ENCODE measurements around the gene LRRC7.
"Not testable (repeated sequence)": the region's sequence is repeated elsewhere in the genome, so short reads cannot be mapped to it uniquely, and the experiment has no call there.

LRRC7 gene

DNA sequence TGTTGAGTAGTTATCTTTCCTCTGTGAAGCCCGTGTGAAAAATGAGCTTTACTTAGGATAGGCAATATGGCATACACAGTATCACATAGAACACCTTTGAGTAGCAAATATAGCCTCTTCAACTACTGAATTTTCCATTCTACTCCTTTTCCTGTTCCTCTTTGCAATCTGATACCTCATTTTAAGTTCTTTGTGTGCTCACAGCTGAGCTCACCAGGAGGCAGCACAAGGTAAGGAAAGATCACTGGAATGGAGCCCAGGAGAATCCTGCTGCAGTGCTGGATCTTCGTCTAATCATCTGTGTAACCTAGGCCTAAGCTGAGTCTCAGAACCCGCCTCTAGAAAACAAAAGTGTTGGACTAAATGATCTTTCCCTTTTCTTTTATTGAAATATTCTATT, 466.7 kb downstream of the LRRC7 start:
- Histone ChIP-seq H3K4me3 (no peak overlapping the region), H3K27ac (no peak overlapping the region)
- TF ChIP-seq, protein P1, sequence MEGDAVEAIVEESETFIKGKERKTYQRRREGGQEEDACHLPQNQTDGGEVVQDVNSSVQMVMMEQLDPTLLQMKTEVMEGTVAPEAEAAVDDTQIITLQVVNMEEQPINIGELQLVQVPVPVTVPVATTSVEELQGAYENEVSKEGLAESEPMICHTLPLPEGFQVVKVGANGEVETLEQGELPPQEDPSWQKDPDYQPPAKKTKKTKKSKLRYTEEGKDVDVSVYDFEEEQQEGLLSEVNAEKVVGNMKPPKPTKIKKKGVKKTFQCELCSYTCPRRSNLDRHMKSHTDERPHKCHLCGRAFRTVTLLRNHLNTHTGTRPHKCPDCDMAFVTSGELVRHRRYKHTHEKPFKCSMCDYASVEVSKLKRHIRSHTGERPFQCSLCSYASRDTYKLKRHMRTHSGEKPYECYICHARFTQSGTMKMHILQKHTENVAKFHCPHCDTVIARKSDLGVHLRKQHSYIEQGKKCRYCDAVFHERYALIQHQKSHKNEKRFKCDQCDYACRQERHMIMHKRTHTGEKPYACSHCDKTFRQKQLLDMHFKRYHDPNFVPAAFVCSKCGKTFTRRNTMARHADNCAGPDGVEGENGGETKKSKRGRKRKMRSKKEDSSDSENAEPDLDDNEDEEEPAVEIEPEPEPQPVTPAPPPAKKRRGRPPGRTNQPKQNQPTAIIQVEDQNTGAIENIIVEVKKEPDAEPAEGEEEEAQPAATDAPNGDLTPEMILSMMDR (IDR thresholded peaks at IDR 0.05) = no peak
- no peak for DNase-seq (ENCODE audit: low spot score)

DNA sequence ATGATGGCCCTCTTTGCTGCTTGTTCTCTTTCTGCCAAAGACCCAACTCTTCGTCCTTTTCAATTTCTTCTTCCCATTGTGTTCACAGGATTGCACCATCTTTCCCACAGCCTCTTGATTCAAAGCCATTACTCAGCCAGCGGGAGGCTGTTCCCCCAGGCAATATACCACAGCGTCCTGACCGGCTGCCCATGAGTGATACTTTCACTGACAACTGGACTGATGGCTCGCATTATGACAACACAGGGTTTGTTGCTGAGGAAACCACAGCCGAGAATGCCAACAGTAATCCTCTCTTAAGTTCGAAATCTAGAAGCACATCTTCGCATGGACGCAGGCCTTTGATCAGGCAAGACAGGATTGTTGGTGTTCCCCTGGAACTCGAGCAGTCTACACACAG, 470.3 kb downstream of the LRRC7 start:
- no peak overlapping the region for H3K27ac ChIP-seq
- DNase-seq (ENCODE audit: low spot score) = no peak
- H3K4me3 ChIP-seq = no peak overlapping the region
- TF ChIP-seq, protein P1 (IDR thresholded peaks at IDR 0.05) = no peak

DNA sequence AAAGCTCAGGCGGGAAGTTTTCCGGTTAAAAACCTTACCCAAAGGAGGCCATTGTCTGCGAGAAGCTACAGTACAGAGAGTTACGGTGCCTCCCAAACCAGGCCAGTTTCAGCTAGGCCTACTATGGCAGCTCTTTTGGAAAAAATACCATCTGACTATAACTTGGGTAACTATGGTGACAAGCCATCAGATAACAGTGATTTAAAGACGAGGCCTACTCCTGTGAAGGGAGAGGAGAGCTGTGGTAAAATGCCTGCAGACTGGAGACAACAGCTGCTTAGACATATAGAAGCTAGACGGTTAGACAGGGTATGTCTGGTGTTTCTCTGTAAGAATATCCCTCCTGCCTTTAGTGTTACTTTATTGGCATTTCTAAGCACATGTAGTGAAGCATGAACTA, 471.8 kb downstream of the LRRC7 start:
- DNase-seq (ENCODE audit: low spot score) = no peak
- Histone ChIP-seq H3K4me3 (no peak overlapping the region), H3K27ac (no peak overlapping the region)
- TF ChIP-seq, protein P1 (IDR thresholded peaks at IDR 0.05) = no peak

DNA sequence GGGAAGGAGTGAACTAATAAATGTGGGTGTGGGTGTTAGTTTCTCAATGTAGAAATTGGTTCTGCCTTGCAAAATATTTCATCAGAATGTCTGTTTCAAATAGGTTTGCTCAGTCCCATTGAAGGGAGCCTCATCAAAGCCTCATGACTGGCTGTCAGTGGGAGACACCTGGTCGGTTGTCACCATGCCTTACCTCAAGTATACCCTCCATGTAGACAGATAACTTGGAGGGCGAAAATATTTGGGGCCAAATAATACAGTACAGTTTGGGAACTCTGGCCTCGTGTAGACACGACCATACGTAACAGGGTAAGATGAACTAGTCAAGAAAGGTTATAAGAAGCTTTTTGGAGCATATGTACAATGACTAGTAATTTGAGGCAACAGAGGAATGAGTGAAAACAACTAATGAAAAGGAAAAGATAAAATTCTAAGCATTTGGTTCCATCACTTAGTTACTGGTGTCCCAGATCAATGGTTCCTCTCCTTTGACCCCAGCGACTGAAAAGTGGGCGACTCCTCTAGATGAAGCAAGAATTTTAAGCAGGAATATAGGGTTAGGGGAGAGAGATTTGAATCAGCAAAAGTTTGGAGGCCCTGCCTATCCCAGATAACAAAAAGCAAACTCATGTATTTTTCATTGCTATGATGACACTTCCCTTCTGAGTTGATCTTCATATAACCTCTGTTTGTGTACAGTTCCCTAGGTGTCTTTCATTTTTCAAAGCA, 473.8 kb downstream of the LRRC7 start:
- Histone ChIP-seq H3K27ac (no peak overlapping the region), H3K4me3 (no peak overlapping the region)
- DNase-seq (ENCODE audit: low spot score) = no peak
- TF ChIP-seq, protein P1 (IDR thresholded peaks at IDR 0.05) = no peak

DNA sequence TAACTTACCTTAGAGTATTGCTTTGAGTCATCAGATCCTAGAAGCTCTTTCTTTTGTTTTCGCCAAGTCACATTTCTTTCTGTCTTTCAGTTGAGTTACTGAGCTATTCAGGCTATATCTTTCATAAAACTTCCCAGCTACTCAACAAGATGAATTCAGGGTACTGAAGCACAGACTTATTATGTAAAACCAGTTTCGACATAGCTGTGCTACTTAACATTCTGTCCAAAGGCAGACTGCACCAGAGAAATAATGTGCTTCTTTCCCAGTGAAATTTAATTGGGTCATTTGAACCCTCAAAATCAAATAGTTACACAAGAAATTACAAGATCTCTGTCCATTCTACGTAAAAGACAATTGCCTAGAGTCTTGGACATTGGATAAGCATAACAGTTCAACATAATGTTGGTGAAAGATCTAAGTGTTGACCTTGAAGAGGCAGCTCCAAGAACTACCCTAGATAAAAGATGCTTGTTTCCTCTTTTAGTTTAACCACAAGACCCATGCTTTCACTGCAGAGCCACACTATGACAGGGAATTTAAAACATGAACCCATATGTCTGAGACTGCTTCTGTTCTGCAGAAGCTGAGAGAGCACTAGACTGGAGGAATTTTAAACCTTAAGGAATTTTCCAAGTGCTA, 474.5 kb downstream of the LRRC7 start:
- no peak overlapping the region for H3K4me3 ChIP-seq
- no peak for DNase-seq (ENCODE audit: low spot score)
- H3K27ac ChIP-seq = no peak overlapping the region
- TF ChIP-seq, protein P1 (IDR thresholded peaks at IDR 0.05) = no peak

DNA sequence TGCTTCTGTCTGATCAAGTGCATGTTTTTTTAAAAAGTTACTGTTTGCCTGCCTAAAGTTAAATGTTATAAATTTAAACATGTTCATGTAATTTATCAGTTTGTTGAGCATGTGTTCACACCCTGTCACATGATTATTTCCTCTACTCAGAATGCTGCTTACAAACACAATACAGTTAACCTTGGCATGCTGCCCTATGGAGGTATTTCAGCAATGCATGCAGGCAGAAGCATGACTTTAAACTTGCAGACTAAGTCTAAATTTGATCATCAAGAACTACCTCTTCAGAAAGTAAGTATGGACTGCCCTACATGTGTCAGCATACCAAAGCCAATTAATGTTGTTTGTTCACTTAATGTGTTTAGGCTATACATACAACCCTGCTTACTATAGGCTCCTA, 476.1 kb downstream of the LRRC7 start:
- DNase-seq (ENCODE audit: low spot score) = no peak
- TF ChIP-seq, protein P1 (IDR thresholded peaks at IDR 0.05) = no peak
- Histone ChIP-seq H3K27ac (no peak overlapping the region), H3K4me3 (no peak overlapping the region)

DNA sequence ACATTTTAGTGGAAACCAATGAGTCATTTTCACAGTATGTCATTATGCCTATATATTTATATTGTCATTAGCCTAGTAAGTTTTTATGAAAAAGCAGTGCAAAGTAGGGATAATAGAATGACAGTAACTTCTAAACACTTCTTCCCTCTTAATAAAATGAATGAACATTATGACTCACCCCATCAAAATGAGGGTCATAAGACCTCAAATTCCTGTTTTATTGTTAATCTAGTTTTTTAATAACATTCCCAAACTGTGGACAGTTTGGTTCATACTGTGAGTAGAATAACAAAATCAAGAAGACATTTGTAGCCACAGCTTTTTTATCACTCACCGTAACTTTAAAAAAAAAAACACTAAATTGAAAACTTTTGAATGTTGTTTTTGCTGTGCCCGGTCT, 477.1 kb downstream of the LRRC7 start:
- H3K4me3 ChIP-seq = no peak overlapping the region
- TF ChIP-seq, protein P1 (IDR thresholded peaks at IDR 0.05) = no peak
- no peak overlapping the region for H3K27ac ChIP-seq
- no peak for DNase-seq (ENCODE audit: low spot score)

DNA sequence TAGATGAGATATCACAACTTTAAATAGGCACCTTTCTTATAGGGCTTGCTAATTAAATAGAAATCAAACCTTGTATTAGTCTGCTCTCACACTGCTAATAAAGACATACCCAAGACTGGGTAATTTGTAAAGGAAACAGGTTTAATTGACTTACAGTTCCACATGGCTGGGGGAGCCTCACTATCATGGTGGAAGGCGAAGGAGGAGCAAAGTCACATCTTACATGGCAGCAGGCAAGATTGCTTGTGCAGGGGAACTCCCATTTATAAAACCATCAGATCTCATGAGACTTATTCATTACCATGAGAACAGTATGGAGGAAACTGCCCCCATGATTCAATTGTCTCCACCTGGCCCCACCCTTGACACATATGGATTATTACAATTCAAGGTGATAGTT, 477.9 kb downstream of the LRRC7 start:
- not testable (repeated sequence) for H3K27ac ChIP-seq; DNase-seq (ENCODE audit: low spot score); H3K4me3 ChIP-seq

Measured in coronary artery (tissue), 2 donors.